DND-41 (cell line): ENCODE results near the gene TFAP2A.

Experiments
- EZH2 ChIP-seq: IDR thresholded peaks from 3 replicates; pipeline ENCODE4 v1.6.1; 2012; ENCODE audit warnings: borderline replicate concordance, low read depth, mild to moderate bottlenecking, moderate library complexity, low read length, inconsistent platforms; ENCODE audit not compliant: severe bottlenecking
- TF ChIP-seq, protein P1 (sequence below): IDR thresholded peaks from 2 replicates; pipeline ENCODE4 v1.5.1; 2012; ENCODE audit warnings: borderline replicate concordance, low read length, moderate library complexity, mild to moderate bottlenecking; ENCODE audit not compliant: poor library complexity, severe bottlenecking; ENCODE audit errors: extremely low read depth

DNA sequence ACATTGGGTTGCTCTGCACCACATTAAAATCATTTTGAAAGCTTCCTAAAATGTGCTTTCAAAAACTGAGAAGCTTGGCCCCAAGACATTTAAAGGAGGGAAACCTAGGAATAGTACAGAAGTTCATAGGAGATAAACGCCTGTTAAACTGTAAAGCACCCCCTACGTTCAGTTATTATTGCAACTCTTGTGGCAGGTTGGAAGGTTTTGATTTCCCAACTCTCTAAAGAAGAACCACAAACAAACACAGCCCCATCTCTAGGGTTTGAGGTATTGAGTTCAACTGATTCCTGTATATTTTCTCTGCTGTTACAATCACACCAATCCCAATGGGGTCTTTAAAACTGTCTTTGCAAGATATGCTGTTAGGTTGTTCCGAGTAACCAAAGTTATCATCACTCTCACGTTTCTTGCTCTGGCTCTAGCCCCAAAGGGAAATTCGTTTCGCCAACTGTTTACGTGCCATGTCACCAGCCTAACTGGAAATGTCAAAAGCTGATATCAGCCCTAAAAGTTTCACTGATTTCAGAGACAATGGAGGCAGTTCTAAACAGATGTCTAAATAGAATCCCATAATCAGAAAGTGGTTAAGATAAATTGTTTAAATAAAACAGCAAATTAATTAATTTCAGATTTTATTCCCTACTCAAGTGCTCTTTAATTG, 12.1 kb downstream of the TFAP2A start:
- TF ChIP-seq, protein P1, sequence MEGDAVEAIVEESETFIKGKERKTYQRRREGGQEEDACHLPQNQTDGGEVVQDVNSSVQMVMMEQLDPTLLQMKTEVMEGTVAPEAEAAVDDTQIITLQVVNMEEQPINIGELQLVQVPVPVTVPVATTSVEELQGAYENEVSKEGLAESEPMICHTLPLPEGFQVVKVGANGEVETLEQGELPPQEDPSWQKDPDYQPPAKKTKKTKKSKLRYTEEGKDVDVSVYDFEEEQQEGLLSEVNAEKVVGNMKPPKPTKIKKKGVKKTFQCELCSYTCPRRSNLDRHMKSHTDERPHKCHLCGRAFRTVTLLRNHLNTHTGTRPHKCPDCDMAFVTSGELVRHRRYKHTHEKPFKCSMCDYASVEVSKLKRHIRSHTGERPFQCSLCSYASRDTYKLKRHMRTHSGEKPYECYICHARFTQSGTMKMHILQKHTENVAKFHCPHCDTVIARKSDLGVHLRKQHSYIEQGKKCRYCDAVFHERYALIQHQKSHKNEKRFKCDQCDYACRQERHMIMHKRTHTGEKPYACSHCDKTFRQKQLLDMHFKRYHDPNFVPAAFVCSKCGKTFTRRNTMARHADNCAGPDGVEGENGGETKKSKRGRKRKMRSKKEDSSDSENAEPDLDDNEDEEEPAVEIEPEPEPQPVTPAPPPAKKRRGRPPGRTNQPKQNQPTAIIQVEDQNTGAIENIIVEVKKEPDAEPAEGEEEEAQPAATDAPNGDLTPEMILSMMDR, result no peak
- no peak for TF ChIP-seq EZH2
